Lower lobe of right lung (tissue), 2 donors: Measurements from ENCODE around the gene IGFALS. TPM values are rescaled to one million over a fixed set of nuclear protein-coding genes. Genes with fewer than 3 reads are reported as not detected.
A peak's percentile ranks its signal among the peaks of the same experiment; 100 is the strongest.

Experiments used
- ATAC-seq, 2 donors: fragments of 200-7000 bp; cut with Tn5 transposase; one replicate each; pipeline ENCODE4 v1.9.1; 2020 to 2022; ENCODE audit warnings: mild to moderate bottlenecking in 2 of 2, moderate library complexity in 2 of 2
- DNase-seq: peaks from one replicate; pipeline ENCODE4 v3.0.0-alpha.2; 2020
- H3K27ac ChIP-seq: fragments of 200-600 bp; one replicate; pipeline ENCODE4 v1.8.0; 2022
- H3K27me3 ChIP-seq: fragments of 200-600 bp; one replicate; pipeline ENCODE4 v1.8.0; 2022; ENCODE audit warnings: low read depth
- H3K36me3 ChIP-seq: fragments of 200-600 bp; one replicate; pipeline ENCODE4 v1.8.0; 2022; ENCODE audit warnings: mild to moderate bottlenecking
- H3K4me1 ChIP-seq: fragments of 200-600 bp; one replicate; pipeline ENCODE4 v1.8.0; 2022
- H3K4me3 ChIP-seq: fragments of 200-600 bp; one replicate; pipeline ENCODE4 v1.8.0; 2022; ENCODE audit warnings: mild to moderate bottlenecking
- H3K9me3 ChIP-seq: fragments of 200-600 bp; one replicate; pipeline ENCODE4 v1.8.0; 2022
- intact Hi-C: fragments of 100-400 bp; cut with DNase I; formaldehyde crosslinking; loops from one replicate; pipeline ENCODE4 v1.11.0; 2022
- total RNA-seq: library from RNA; stranded (reverse); fragmentation: NEBNext Ultra II Directional; extraction: Animal tissue kit (Norgen Biotek cat#: 25700); gene quantifications from one replicate; pipeline ENCODE4 v1.2.1, GENCODE V29; 2021
- TF ChIP-seq, protein P1 (sequence below): fragments of 200-600 bp; IDR thresholded peaks from one replicate; pipeline ENCODE4 v1.8.0; 2022; ENCODE audit warnings: antibody characterized with exemption, mild to moderate bottlenecking
- donor health status: DM: no; HTN: yes; CAD: no; lungs with severe emphysema.

The IGFALS gene
- total RNA-seq, 1 donor from 2014 or later = 0.97 TPM

DNA sequence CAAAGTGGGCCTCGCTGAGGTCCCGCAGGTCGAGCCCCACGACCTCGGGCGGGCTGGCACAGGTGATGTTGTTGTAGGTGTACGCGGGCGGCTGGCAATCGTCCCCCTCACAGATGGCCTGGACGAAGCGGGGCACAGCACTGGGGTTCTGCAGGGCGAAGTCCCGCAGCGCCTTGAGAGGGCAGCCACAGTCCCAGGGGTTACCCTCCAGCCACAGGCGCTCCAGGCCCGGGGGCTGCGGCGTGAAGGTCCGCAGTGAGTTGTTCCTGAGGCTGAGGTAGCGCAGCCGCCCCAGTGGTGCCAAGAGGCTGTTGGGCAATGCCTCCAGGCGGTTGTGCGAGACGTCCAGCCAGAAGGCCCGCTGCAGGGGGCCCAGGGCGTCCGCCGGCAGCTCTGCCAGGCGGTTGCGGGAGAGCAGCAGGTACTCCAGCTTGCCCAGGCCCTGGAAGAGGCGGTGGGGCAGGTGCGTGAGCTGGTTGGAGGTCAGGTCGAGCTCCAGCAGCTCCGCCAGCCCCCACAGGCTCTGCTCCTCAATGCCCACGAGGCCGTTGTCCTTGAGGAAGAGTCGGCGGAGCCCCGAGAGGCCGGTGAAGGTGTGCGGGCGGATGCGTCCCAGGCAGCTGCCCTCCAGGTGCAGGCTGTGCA, 2.8 kb downstream of the IGFALS start:
- H3K27me3 ChIP-seq = no peaks in the 10 kb centered on the region
- peaks cover 44% of the 10 kb centered on the region for H3K36me3 ChIP-seq
- H3K4me3 ChIP-seq = no peak overlapping the region
- H3K4me1 ChIP-seq = no peaks in the 10 kb centered on the region
- DNase-seq = no peak
- TF ChIP-seq, protein P1, sequence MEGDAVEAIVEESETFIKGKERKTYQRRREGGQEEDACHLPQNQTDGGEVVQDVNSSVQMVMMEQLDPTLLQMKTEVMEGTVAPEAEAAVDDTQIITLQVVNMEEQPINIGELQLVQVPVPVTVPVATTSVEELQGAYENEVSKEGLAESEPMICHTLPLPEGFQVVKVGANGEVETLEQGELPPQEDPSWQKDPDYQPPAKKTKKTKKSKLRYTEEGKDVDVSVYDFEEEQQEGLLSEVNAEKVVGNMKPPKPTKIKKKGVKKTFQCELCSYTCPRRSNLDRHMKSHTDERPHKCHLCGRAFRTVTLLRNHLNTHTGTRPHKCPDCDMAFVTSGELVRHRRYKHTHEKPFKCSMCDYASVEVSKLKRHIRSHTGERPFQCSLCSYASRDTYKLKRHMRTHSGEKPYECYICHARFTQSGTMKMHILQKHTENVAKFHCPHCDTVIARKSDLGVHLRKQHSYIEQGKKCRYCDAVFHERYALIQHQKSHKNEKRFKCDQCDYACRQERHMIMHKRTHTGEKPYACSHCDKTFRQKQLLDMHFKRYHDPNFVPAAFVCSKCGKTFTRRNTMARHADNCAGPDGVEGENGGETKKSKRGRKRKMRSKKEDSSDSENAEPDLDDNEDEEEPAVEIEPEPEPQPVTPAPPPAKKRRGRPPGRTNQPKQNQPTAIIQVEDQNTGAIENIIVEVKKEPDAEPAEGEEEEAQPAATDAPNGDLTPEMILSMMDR = no peak
- H3K27ac ChIP-seq = no peak overlapping the region
- intact Hi-C loops = no loop called here
- no peak for ATAC-seq
- no peaks in the 10 kb centered on the region for H3K9me3 ChIP-seq

DNA sequence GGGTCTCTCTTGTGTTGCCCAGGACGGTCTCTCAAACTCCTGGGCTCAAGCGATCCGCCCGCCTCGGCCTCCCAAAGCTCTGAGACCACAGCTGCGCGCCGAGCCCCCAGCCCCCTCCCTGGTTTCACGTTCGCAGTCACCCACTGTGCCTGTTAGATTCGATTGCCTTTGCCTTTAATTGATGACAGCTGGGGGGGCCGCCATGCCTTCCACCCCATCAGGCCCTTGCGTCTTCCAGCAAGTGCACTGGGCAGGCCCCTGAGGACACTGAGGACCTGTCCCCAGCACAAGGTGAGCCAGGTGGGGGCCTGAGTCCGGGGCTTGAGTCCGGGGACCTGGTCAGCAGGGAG, 3.3 kb downstream of the IGFALS start:
- H3K36me3 ChIP-seq = peaks cover 45% of the 10 kb centered on the region
- DNase-seq (no peak), ATAC-seq (no peak)
- H3K4me3 ChIP-seq = no peak overlapping the region
- intact Hi-C loops = no loop called here
- no peaks in the 10 kb centered on the region for H3K27me3 ChIP-seq
- H3K4me1 ChIP-seq = peaks cover 3% of the 10 kb centered on the region
- no peaks in the 10 kb centered on the region for H3K9me3 ChIP-seq
- H3K27ac ChIP-seq = no peak overlapping the region
- TF ChIP-seq, protein P1 = no peak

DNA sequence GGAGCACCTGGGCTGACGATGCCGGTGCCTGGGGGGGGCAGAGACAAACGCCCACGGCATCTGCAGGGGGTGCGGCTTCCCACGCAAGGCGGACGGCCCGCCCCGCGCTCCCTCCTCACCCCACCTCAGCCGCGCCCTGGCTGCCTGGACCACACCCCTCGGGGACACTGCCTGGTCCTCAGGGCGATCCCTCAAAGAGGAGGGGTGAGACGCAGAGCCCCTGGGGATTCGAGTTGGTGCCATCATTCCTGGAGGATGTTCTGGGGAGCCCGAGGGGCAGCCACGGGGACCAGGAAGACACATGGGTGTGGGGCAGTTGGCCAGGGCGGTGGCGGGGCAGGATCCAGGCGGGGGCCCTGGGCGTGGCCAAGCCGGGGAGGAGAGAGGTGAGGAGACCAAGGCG, 3.9 kb downstream of the IGFALS start:
- H3K4me3 ChIP-seq = no peak overlapping the region
- DNase-seq = no peak
- H3K36me3 ChIP-seq = peaks cover 45% of the 10 kb centered on the region
- intact Hi-C loops = no loop called here
- no peak overlapping the region for H3K27ac ChIP-seq
- H3K27me3 ChIP-seq = no peaks in the 10 kb centered on the region
- H3K9me3 ChIP-seq = no peaks in the 10 kb centered on the region
- TF ChIP-seq, protein P1 = no peak
- H3K4me1 ChIP-seq = peaks cover 9% of the 10 kb centered on the region
- no peak for ATAC-seq

DNA sequence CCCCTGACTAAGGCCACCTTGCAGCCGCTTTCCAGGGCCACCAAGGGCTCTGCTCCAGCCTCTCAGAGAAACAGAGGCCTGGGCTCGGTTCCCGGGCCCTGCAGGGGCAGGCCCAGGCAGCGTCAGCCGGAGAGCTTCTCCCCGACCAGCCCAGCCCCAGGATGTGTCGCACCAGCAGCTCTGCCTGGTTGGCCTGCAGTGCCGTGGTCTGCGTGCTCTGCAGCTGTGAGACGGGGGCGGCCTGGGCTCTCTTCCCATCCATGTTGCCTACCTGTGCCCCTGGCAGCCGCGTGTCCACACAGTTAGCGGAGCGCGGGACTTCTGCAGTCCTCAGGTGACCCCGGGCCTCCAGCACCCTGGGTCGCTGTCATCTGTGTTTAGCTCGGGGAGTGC, 4.8 kb downstream of the IGFALS start:
- Histone ChIP-seq H3K27ac (no peak overlapping the region), H3K4me3 (no peak overlapping the region), H3K27me3 (no peaks in the 10 kb centered on the region), H3K4me1 (peaks cover 18% of the 10 kb centered on the region), H3K36me3 (peaks cover 45% of the 10 kb centered on the region), H3K9me3 (no peaks in the 10 kb centered on the region)
- intact Hi-C loops = no loop called here
- peak; percentile 43 for DNase-seq
- TF ChIP-seq, protein P1 = no peak
- no peak for ATAC-seq

DNA sequence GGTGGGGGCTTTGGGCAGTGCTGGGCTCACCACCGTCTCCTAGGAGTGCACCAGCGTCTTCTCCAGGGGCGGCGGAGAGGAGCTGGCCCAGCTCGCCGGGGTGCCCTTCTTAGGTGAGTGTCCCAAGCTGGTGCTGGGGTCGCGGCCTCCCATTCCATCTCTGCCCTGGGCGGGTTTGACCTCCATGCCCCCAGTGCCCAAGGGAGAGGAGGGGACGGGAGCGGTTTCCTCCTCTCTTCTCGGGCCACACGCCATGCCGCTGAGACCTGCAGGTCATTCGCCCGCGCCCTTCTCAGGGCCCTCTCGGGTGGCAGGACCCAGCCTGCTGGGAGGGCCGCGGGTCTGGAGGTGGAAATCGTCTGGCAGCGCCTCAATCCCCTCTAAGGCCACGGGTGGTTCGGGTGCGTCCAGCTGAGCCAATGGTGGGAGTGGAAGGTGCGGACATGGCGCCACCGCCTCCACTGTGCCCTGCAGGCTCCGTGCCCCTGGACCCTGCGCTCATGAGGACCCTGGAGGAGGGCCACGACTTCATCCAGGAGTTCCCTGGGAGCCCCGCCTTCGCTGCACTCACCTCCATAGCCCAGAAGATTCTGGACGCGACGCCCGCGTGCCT, 5.3 kb downstream of the IGFALS start:
- peaks cover 45% of the 10 kb centered on the region for H3K36me3 ChIP-seq
- H3K27ac ChIP-seq = no peak overlapping the region
- no peak overlapping the region for H3K4me3 ChIP-seq
- DNase-seq (no peak), ATAC-seq (no peak)
- H3K9me3 ChIP-seq = no peaks in the 10 kb centered on the region
- H3K4me1 ChIP-seq = peaks cover 23% of the 10 kb centered on the region
- intact Hi-C loops = no loop called here
- TF ChIP-seq, protein P1 = no peak
- H3K27me3 ChIP-seq = no peaks in the 10 kb centered on the region
